Measurements from ENCODE around the gene NOXO1. TPM values are rescaled to one million over a fixed set of nuclear protein-coding genes. Genes with fewer than 3 reads are reported as not detected.
"Not testable (repeated sequence)": the region's sequence is repeated elsewhere in the genome, so short reads cannot be mapped to it uniquely, and the experiment has no call there.

Gene NOXO1
- total RNA-seq, 2 experiments from 2014 or later = 0.35 TPM; not detected in 1

GRCh38 chr16:1958143-1958491 is 23.2 kb downstream of the NOXO1 start:
- H3K4me1 Mint-ChIP-seq = peaks cover 33% of the 10 kb centered on the region

GRCh38 chr16:1957434-1958142 is 23.7 kb downstream of the NOXO1 start:
- Mint-ChIP-seq H3K36me3 (peaks cover 27% of the 10 kb centered on the region), H3K4me1 (peaks cover 29% of the 10 kb centered on the region), H3K27me3 (peaks cover 14% of the 10 kb centered on the region)
- not testable (repeated sequence) for DNase-seq, H3K9me3 Mint-ChIP-seq, H3K27ac Mint-ChIP-seq, H3K4me3 Mint-ChIP-seq

More at GRCh38 chr16:1958143-1958491, 23.2 kb downstream of the NOXO1 start:
- H3K36me3 Mint-ChIP-seq = peaks cover 33% of the 10 kb centered on the region
- peaks cover 17% of the 10 kb centered on the region for H3K27me3 Mint-ChIP-seq
- not testable (repeated sequence) for H3K4me3 Mint-ChIP-seq, DNase-seq, H3K27ac Mint-ChIP-seq, H3K9me3 Mint-ChIP-seq

- DNase-seq = no peak
- H3K9me3 Mint-ChIP-seq = no peaks in the 10 kb centered on the region
- H3K36me3 Mint-ChIP-seq = no peaks in the 10 kb centered on the region
- no peaks in the 10 kb centered on the region for H3K4me1 Mint-ChIP-seq
- H3K4me3 Mint-ChIP-seq = no peak overlapping the region
- no peak overlapping the region for H3K27ac Mint-ChIP-seq
- peaks cover 2% of the 10 kb centered on the region for H3K27me3 Mint-ChIP-seq
Measured at GRCh38 chr16:1953734-1954133, 27.5 kb downstream of the NOXO1 start.

- no peaks in the 10 kb centered on the region for H3K27me3 Mint-ChIP-seq
- no peak for DNase-seq
- H3K4me3 Mint-ChIP-seq = no peak overlapping the region
- H3K9me3 Mint-ChIP-seq = no peaks in the 10 kb centered on the region
- H3K27ac Mint-ChIP-seq = no peak overlapping the region
- no peaks in the 10 kb centered on the region for H3K4me1 Mint-ChIP-seq
- H3K36me3 Mint-ChIP-seq = no peaks in the 10 kb centered on the region
Measured at GRCh38 chr16:1950559-1950958, 30.7 kb downstream of the NOXO1 start.

- Mint-ChIP-seq H3K4me1 (no peaks in the 10 kb centered on the region), H3K9me3 (no peaks in the 10 kb centered on the region), H3K27ac (no peak overlapping the region), H3K27me3 (no peaks in the 10 kb centered on the region), H3K4me3 (no peak overlapping the region), H3K36me3 (no peaks in the 10 kb centered on the region)
- DNase-seq = no peak
Measured at GRCh38 chr16:1950047-1950446, 31.2 kb downstream of the NOXO1 start.

GRCh38 chr16:1949507-1949906 is 31.8 kb downstream of the NOXO1 start:
- Mint-ChIP-seq H3K4me3 (no peak overlapping the region), H3K36me3 (no peaks in the 10 kb centered on the region), H3K27me3 (no peaks in the 10 kb centered on the region), H3K27ac (no peak overlapping the region), H3K9me3 (no peaks in the 10 kb centered on the region), H3K4me1 (peaks cover under 1% of the 10 kb centered on the region)
- DNase-seq = no peak

- no peaks in the 10 kb centered on the region for H3K36me3 Mint-ChIP-seq
- no peak for DNase-seq
- no peak overlapping the region for H3K4me3 Mint-ChIP-seq
- H3K27me3 Mint-ChIP-seq = no peaks in the 10 kb centered on the region
- peaks cover 10% of the 10 kb centered on the region for H3K4me1 Mint-ChIP-seq
- H3K9me3 Mint-ChIP-seq = no peaks in the 10 kb centered on the region
- H3K27ac Mint-ChIP-seq = no peak overlapping the region
Measured at GRCh38 chr16:1947369-1947670, 33.9 kb downstream of the NOXO1 start.

GRCh38 chr16:1946495-1947368 is 34.5 kb downstream of the NOXO1 start:
- no peak overlapping the region for H3K4me3 Mint-ChIP-seq
- H3K36me3 Mint-ChIP-seq = no peaks in the 10 kb centered on the region
- no peak for DNase-seq
- H3K27ac Mint-ChIP-seq = no peak overlapping the region
- H3K9me3 Mint-ChIP-seq = no peaks in the 10 kb centered on the region
- peaks cover 14% of the 10 kb centered on the region for H3K4me1 Mint-ChIP-seq
- H3K27me3 Mint-ChIP-seq = no peaks in the 10 kb centered on the region

GRCh38 chr16:1945559-1946391 is 35.5 kb downstream of the NOXO1 start:
- H3K27ac Mint-ChIP-seq = no peak overlapping the region
- H3K36me3 Mint-ChIP-seq = no peaks in the 10 kb centered on the region
- H3K27me3 Mint-ChIP-seq = no peaks in the 10 kb centered on the region
- DNase-seq = no peak
- no peaks in the 10 kb centered on the region for H3K9me3 Mint-ChIP-seq
- H3K4me3 Mint-ChIP-seq = no peak overlapping the region
- peaks cover 17% of the 10 kb centered on the region for H3K4me1 Mint-ChIP-seq

- no peaks in the 10 kb centered on the region for H3K27me3 Mint-ChIP-seq
- no peaks in the 10 kb centered on the region for H3K36me3 Mint-ChIP-seq
- H3K9me3 Mint-ChIP-seq = no peaks in the 10 kb centered on the region
- peaks cover 17% of the 10 kb centered on the region for H3K4me1 Mint-ChIP-seq
- no peak overlapping the region for H3K27ac Mint-ChIP-seq
- H3K4me3 Mint-ChIP-seq = peak overlapping the region; percentile 86
- no peak for DNase-seq
Measured at GRCh38 chr16:1944612-1945199, 36.6 kb downstream of the NOXO1 start.

- peak within 1 kb of the TSS; percentile 86 for H3K4me3 Mint-ChIP-seq
- DNase-seq = peak; percentile 100
- H3K9me3 Mint-ChIP-seq = no peaks in the 10 kb centered on the region
- peaks cover 4% of the 10 kb centered on the region for H3K36me3 Mint-ChIP-seq
- H3K27ac Mint-ChIP-seq = peak within 1 kb of the TSS; percentile 85
- peaks cover 17% of the 10 kb centered on the region for H3K4me1 Mint-ChIP-seq
- no peaks in the 10 kb centered on the region for H3K27me3 Mint-ChIP-seq
Measured at GRCh38 chr16:1942810-1943726, 38.2 kb downstream of the NOXO1 start, which contains the start of gene MSRB1. MSRB1 (minus strand) TSS chr16:1943199; CDS start chr16:1943156, 43 bp downstream.

- Mint-ChIP-seq H3K36me3 (peaks cover 4% of the 10 kb centered on the region), H3K9me3 (no peaks in the 10 kb centered on the region), H3K27me3 (no peaks in the 10 kb centered on the region), H3K4me3 (peak overlapping the region; percentile 86), H3K4me1 (peaks cover 17% of the 10 kb centered on the region), H3K27ac (no peak overlapping the region)
- no peak for DNase-seq
Measured at GRCh38 chr16:1942047-1942809, 39.0 kb downstream of the NOXO1 start.

Measured in activated naive CD8-positive, alpha-beta T cell treated with anti-CD3 and anti-CD28 coated beads for 36 hours (primary cell).